Endodermal cell (in vitro differentiated cells): Measurements from ENCODE around the gene TMEM43. TPM values are rescaled to one million over a fixed set of nuclear protein-coding genes. Genes with fewer than 3 reads are reported as not detected.

ENCODE experiments used
- DNase-seq: peaks from one replicate; pipeline ENCODE4 v3.0.0-alpha.2; 2017
- H3K27ac ChIP-seq: 2 replicates; pipeline ENCODE4 v1.5.1; 2013; ENCODE audit warnings: mild to moderate bottlenecking, low read depth, low read length, moderate library complexity
- H3K27me3 ChIP-seq: 2 replicates; pipeline ENCODE4 v1.6.1; 2013; ENCODE audit warnings: mild to moderate bottlenecking, low read length, moderate library complexity; ENCODE audit not compliant: insufficient read depth, control insufficient read depth, poor library complexity, severe bottlenecking
- H3K36me3 ChIP-seq: 2 replicates; pipeline ENCODE4 v1.7.0; 2013; ENCODE audit warnings: mild to moderate bottlenecking, low read length, moderate library complexity; ENCODE audit not compliant: control insufficient read depth, insufficient read depth
- H3K4me1 ChIP-seq: one replicate; pipeline ENCODE4 v1.7.0; 2013; ENCODE audit warnings: low read length; ENCODE audit not compliant: control insufficient read depth, insufficient read depth
- H3K4me3 ChIP-seq: 2 replicates; pipeline ENCODE4 v1.5.1; 2013; ENCODE audit warnings: mild to moderate bottlenecking, low read length, moderate library complexity
- H3K9ac ChIP-seq: 2 replicates; pipeline ENCODE4 v1.6.1; 2013; ENCODE audit warnings: mild to moderate bottlenecking, low read length, moderate library complexity; ENCODE audit not compliant: poor library complexity, severe bottlenecking; ENCODE audit errors: extremely low read depth
- H3K9me3 ChIP-seq: 2 replicates; pipeline ENCODE4 v1.6.1; 2013; ENCODE audit warnings: mild to moderate bottlenecking, low read length, moderate library complexity; ENCODE audit not compliant: control insufficient read depth
- H3K27ac Mint-ChIP-seq: 2 replicates; pipeline ENCODE4 v1.8.0; 2020; ENCODE audit warnings: mixed read lengths
- H3K27me3 Mint-ChIP-seq: 2 replicates; pipeline ENCODE4 v1.8.0; 2021; ENCODE audit warnings: mild to moderate bottlenecking, mixed read lengths; ENCODE audit not compliant: insufficient read depth
- H3K36me3 Mint-ChIP-seq: 2 replicates; pipeline ENCODE4 v1.8.0; 2020; ENCODE audit warnings: low read depth, mixed read lengths
- H3K4me1 Mint-ChIP-seq: 2 replicates; pipeline ENCODE4 v1.8.0; 2020; ENCODE audit warnings: mixed read lengths
- H3K4me3 Mint-ChIP-seq: 2 replicates; pipeline ENCODE4 v1.8.0; 2020; ENCODE audit warnings: mild to moderate bottlenecking, moderate library complexity, mixed read lengths
- H3K9me3 Mint-ChIP-seq: 2 replicates; pipeline ENCODE4 v1.8.0; 2020; ENCODE audit warnings: mild to moderate bottlenecking, mixed read lengths
- WGBS, 2 experiments: methylation state at CpG; one replicate each; pipeline versions ENCODE4 v1.1.5 to v1.1.7; 2013; ENCODE audit warnings: missing lambda C conversion rate in 2 of 2, mixed read lengths in 1 of 2; ENCODE audit not compliant: insufficient coverage in 1 of 2, insufficient read length in 1 of 2; 5-methylcytosine and 5-hydroxymethylcytosine counted together
- total RNA-seq, 2 donors: library from RNA; stranded (reverse); fragmentation: NEBNext Ultra II Directional in 1 of 2; extraction: Animal tissue kit (Norgen Biotek cat#: 25700) in 1 of 2; gene quantifications; 2 replicates in 1 of 2; 3 replicates in 1 of 2; pipeline ENCODE4 v1.2.1, GENCODE V29; 2021
- TF ChIP-seq, protein P1 (sequence below): fragments of 200-600 bp; sonication (generic); conservative IDR thresholded peaks from 2 replicates; pipeline ENCODE4 v1.5.0; 2021; ENCODE audit warnings: antibody characterized with exemption, mild to moderate bottlenecking

The TMEM43 gene
- total RNA-seq, 2 donors from 2014 or later: 28.9 to 39.3 TPM

DNA sequence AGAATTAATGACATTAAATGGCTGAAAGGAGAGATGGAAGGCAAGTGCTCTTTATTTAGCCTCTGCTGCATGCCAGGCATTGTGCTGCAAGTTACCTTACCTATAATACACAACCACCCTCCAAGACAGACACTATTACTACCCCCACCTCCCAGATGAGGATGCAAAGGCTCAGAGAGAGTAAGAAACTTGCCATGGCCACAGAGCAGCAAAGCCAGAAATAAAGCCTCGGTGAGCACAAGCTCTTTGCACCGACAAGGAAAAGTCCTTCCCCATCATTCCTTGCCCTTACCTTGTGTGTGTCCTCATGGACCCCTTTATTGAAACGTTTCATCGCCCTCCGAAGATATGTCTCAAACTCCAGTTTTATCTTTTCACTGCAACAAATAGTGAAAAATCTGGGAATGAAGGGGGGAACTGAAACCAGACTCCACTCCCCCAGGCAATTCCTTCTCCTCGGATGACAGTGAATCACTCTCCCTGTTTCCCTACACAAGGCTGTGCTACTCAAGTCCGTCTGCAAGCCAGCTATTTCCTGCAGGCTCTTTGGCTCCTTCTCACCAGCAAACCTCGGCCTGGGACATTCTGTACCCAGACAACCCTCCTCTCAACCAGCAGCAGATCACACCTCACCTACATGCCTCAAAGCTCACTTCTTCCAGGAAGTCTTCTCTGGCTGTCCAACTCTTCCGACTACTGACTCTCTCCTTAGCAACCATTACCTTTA, 42.2 kb downstream of the TMEM43 start:
- peaks cover 80% of the 10 kb centered on the region for H3K36me3 ChIP-seq
- Mint-ChIP-seq H3K4me1 (peaks cover 9% of the 10 kb centered on the region), H3K9me3 (peaks cover 8% of the 10 kb centered on the region), H3K4me3 (no peak overlapping the region), H3K27ac (no peak overlapping the region), H3K27me3 (no peaks in the 10 kb centered on the region), H3K36me3 (peaks cover 85% of the 10 kb centered on the region)
- no peaks in the 10 kb centered on the region for H3K27me3 ChIP-seq
- no peak overlapping the region for H3K4me3 ChIP-seq
- no peaks in the 10 kb centered on the region for H3K4me1 ChIP-seq
- no peak overlapping the region for H3K9ac ChIP-seq
- TF ChIP-seq, protein P1, sequence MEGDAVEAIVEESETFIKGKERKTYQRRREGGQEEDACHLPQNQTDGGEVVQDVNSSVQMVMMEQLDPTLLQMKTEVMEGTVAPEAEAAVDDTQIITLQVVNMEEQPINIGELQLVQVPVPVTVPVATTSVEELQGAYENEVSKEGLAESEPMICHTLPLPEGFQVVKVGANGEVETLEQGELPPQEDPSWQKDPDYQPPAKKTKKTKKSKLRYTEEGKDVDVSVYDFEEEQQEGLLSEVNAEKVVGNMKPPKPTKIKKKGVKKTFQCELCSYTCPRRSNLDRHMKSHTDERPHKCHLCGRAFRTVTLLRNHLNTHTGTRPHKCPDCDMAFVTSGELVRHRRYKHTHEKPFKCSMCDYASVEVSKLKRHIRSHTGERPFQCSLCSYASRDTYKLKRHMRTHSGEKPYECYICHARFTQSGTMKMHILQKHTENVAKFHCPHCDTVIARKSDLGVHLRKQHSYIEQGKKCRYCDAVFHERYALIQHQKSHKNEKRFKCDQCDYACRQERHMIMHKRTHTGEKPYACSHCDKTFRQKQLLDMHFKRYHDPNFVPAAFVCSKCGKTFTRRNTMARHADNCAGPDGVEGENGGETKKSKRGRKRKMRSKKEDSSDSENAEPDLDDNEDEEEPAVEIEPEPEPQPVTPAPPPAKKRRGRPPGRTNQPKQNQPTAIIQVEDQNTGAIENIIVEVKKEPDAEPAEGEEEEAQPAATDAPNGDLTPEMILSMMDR: no peak
- no peak overlapping the region for H3K27ac ChIP-seq
- no peak for DNase-seq
- H3K9me3 ChIP-seq: peaks cover 10% of the 10 kb centered on the region
- WGBS, 2 experiments: 92 to 96% methylated on average over 8 to 9 of the region's 9 CpGs

DNA sequence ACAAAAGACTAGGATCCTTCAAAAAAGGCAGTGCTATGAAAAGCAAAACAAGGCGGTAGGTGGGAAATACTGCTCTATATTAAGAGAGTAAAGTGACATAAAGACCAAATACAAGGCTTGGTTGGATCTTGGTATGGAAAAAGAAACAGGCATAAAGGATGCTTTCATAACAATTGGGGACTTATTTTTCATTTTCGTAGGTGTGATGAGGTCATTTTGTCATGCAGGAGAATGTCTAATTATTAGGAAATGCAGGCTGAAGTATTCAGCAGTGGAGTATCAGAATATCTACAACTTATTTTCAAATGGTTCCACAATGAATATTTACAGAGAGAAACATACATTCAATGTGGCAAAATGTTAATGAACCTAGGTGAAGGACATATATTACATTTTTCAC, 44.6 kb downstream of the TMEM43 start:
- Histone ChIP-seq H3K27me3 (no peaks in the 10 kb centered on the region), H3K9me3 (no peaks in the 10 kb centered on the region), H3K9ac (no peak overlapping the region), H3K4me3 (no peak overlapping the region), H3K4me1 (no peaks in the 10 kb centered on the region), H3K27ac (no peak overlapping the region), H3K36me3 (peaks cover 61% of the 10 kb centered on the region)
- H3K9me3 Mint-ChIP-seq: no peaks in the 10 kb centered on the region
- no peak for DNase-seq
- peaks cover 9% of the 10 kb centered on the region for H3K4me1 Mint-ChIP-seq
- no peak overlapping the region for H3K27ac Mint-ChIP-seq
- peaks cover 70% of the 10 kb centered on the region for H3K36me3 Mint-ChIP-seq
- no peaks in the 10 kb centered on the region for H3K27me3 Mint-ChIP-seq
- 94 to 100% methylated on average over 1 to 2 of the region's 2 CpGs for WGBS, 2 experiments
- TF ChIP-seq, protein P1: no peak
- no peak overlapping the region for H3K4me3 Mint-ChIP-seq

DNA sequence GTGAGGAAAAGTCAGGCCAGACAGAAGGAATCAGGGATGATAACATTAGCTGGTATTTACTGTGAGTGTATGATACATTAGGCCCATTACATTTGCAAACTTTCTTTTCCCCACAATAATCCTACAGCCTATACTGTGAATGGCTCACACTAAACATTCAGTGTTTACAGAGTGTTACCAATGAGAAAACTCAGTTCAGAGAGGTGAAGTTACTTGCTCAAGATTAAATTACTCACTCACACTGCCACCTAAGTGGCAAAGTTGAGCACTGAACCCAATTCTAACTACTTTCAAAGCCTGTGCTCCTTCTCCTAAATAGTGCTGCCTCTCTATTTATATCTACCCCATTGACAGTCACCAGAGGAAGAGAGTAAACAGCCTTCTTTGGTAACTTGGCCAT, 45.0 kb downstream of the TMEM43 start:
- Mint-ChIP-seq H3K36me3 (peaks cover 66% of the 10 kb centered on the region), H3K4me3 (no peak overlapping the region)
- H3K9me3 ChIP-seq: no peaks in the 10 kb centered on the region

More for the DNA sequence above, 45.0 kb downstream of the TMEM43 start:
- H3K4me1 Mint-ChIP-seq: peaks cover 11% of the 10 kb centered on the region
- no peak overlapping the region for H3K27ac Mint-ChIP-seq
- H3K27ac ChIP-seq: no peak overlapping the region
- H3K4me3 ChIP-seq: no peak overlapping the region
- no peak for DNase-seq
- peaks cover 56% of the 10 kb centered on the region for H3K36me3 ChIP-seq
- H3K9me3 Mint-ChIP-seq: no peaks in the 10 kb centered on the region
- TF ChIP-seq, protein P1: no peak
- no peak overlapping the region for H3K9ac ChIP-seq
- no peaks in the 10 kb centered on the region for H3K4me1 ChIP-seq
- no peaks in the 10 kb centered on the region for H3K27me3 ChIP-seq
- no peaks in the 10 kb centered on the region for H3K27me3 Mint-ChIP-seq
